HCT116 (cell line): ENCODE results near the gene GRIA1.

Source experiments
- EGR1 ChIP-seq: IDR thresholded peaks from 2 replicates; pipeline ENCODE4 v1.6.1; 2012; ENCODE audit warnings: low read depth
- FOSL1 ChIP-seq: IDR thresholded peaks from 2 replicates; pipeline ENCODE4 v1.6.1; 2012; ENCODE audit warnings: low read depth
- POLR2A ChIP-seq: IDR thresholded peaks from 2 replicates; pipeline ENCODE4 v1.7.0; 2011; ENCODE audit warnings: borderline replicate concordance; ENCODE audit not compliant: insufficient read depth, insufficient read length; ENCODE audit errors: extremely low read depth

DNA sequence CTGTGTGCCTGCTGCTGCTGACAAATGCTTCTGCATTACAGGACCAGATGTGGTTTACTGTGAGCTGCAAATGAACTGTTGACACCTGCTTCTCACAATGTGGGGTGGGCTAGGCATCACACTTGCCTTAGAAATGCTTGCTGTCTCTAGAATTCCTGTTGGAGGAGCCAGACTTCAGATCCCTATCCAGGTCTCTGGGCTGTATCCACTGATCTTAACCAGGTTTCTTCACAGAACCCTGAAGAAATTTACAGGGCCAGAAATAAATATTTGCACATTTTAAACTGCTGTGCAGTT lies 292.8 kb downstream of the GRIA1 start:
- TF ChIP-seq POLR2A (no peak), EGR1 (no peak), FOSL1 (no peak)
